KOPT-K1 (cell line): ENCODE data around the gene TLR1.
"Not testable (repeated sequence)": the region's sequence is repeated elsewhere in the genome, so short reads cannot be mapped to it uniquely, and the experiment has no call there.

ENCODE experiments used
- H3K27ac ChIP-seq: fragments of 200-600 bp; sonication (generic); 2 replicates; pipeline ENCODE4 v1.5.1; 2016; ENCODE audit warnings: antibody characterized with exemption, mild to moderate bottlenecking, low read depth, low read length; ENCODE audit not compliant: poor library complexity, severe bottlenecking
- H3K36me3 ChIP-seq: fragments of 200-600 bp; sonication (generic); 2 replicates; pipeline ENCODE4 v1.5.1; 2017; ENCODE audit warnings: antibody characterized with exemption, mild to moderate bottlenecking, low read length, moderate library complexity; ENCODE audit not compliant: insufficient read depth
- H3K9me3 ChIP-seq: fragments of 200-600 bp; sonication (generic); 2 replicates; pipeline ENCODE4 v1.5.1; 2017; ENCODE audit warnings: antibody characterized with exemption, low read length, mild to moderate bottlenecking; ENCODE audit not compliant: insufficient read depth, poor library complexity, severe bottlenecking

The TLR1 gene

DNA sequence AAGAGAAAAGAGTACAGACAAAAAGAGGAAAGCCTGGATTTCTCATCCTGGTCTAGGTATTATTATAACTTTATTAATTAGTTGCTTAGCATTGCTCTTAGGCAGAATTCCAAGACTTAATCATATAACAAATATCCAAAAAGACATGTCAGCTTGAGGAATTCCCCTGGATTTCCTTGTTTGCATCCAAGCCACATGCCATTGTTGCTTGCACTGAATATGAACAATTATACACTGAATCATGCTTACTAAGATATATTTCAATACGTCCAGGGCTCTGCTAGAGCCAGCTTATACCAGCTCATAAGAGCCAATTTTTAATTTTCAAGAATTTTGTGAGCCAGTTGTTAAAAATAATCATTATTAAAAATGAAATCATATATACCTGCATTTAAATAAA is 16.3 kb downstream of the TLR1 start:
- H3K36me3 ChIP-seq, result no peaks in the 10 kb centered on the region
- H3K9me3 ChIP-seq, result no peaks in the 10 kb centered on the region
- H3K27ac ChIP-seq, result no peak overlapping the region

GRCh38 chr4:38787693-38788092 is 16.9 kb downstream of the TLR1 start:
- no peak overlapping the region for H3K27ac ChIP-seq
- no peaks in the 10 kb centered on the region for H3K9me3 ChIP-seq
- no peaks in the 10 kb centered on the region for H3K36me3 ChIP-seq

GRCh38 chr4:38785901-38786402 is 18.6 kb downstream of the TLR1 start:
- no peaks in the 10 kb centered on the region for H3K9me3 ChIP-seq
- no peaks in the 10 kb centered on the region for H3K36me3 ChIP-seq
- no peak overlapping the region for H3K27ac ChIP-seq

GRCh38 chr4:38785041-38785790 is 19.4 kb downstream of the TLR1 start:
- no peaks in the 10 kb centered on the region for H3K9me3 ChIP-seq
- H3K27ac ChIP-seq, result no peak overlapping the region
- H3K36me3 ChIP-seq, result no peaks in the 10 kb centered on the region

GRCh38 chr4:38784141-38784540 is 20.4 kb downstream of the TLR1 start:
- Histone ChIP-seq H3K27ac (no peak overlapping the region), H3K9me3 (no peaks in the 10 kb centered on the region), H3K36me3 (no peaks in the 10 kb centered on the region)

DNA sequence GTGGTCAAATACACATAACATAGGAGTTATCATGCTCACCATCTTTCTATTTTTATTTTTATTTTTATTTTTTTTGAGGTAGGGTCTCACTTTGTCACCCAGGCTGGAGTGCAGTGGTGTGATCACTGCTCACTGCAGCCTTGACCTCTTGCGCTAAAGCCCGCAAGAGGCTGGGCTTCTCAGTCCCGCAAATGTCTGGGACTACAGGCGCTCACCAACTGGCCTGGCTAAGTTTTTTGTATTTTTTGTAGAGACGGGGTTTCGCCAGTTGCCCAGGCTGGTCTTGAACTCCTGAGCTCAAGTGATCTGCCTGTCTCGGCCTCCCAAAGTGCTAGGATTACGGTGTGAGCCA is 21.5 kb downstream of the TLR1 start:
- no peaks in the 10 kb centered on the region for H3K9me3 ChIP-seq
- no peak overlapping the region for H3K27ac ChIP-seq
- H3K36me3 ChIP-seq, result no peaks in the 10 kb centered on the region

- H3K36me3 ChIP-seq, result no peaks in the 10 kb centered on the region
- no peak within 1 kb of the TSS for H3K27ac ChIP-seq
- H3K9me3 ChIP-seq, result no peaks in the 10 kb centered on the region
These were observed 22.0 kb downstream of the TLR1 start, which contains the start of gene TLR10 for GRCh38 chr4:38782452-38783108. TSS of gene TLR10 (minus strand) at chr4:38782990. CDS start at chr4:38775590, 7,400 bp downstream.

DNA sequence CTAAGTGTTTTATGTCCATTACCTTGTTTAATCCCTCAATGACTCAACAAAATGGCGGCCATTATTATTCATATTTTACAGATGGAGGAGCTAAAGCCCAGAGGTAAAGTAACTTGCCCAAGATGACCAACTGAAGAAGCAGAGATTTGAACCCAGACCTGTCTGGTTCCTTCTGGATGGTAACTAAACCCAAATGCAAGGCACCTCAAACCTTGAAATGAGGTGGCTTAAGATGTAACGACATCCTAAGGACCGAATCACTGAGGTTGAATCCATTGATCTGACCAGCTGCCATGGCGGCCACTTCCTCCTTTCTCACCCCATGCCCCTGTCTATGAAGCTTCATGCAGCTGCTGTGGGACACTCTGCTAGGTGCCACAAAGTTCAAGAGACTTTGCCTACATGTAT is 22.7 kb downstream of the TLR1 start:
- no peaks in the 10 kb centered on the region for H3K9me3 ChIP-seq
- no peaks in the 10 kb centered on the region for H3K36me3 ChIP-seq
- H3K27ac ChIP-seq, result no peak overlapping the region

GRCh38 chr4:38780833-38781484 is 23.6 kb downstream of the TLR1 start:
- Histone ChIP-seq H3K36me3 (no peaks in the 10 kb centered on the region), H3K9me3 (no peaks in the 10 kb centered on the region), H3K27ac (no peak overlapping the region)

- no peak overlapping the region for H3K27ac ChIP-seq
- H3K36me3 ChIP-seq, result no peaks in the 10 kb centered on the region
- H3K9me3 ChIP-seq, result no peaks in the 10 kb centered on the region
These were observed 24.8 kb downstream of the TLR1 start for GRCh38 chr4:38779790-38780189.

DNA sequence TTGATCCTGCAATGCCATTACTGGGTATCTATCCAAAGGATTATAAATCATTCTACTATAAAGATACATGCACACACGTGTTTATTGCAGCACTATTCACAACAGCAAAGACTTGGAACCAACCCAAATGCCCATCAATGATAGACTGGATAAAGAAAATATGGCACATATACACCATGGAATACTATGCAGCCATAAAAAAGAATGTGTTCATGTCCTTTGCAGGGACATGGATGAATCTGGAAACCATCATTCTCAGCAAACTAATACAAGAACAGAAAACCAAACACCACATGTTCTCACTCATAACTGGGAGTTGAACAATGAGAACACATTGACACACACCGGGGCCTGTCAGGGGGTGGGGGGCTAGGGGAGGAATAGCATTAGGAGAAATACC is 26.7 kb downstream of the TLR1 start:
- H3K36me3 ChIP-seq, H3K27ac ChIP-seq, H3K9me3 ChIP-seq: not testable (repeated sequence)

DNA sequence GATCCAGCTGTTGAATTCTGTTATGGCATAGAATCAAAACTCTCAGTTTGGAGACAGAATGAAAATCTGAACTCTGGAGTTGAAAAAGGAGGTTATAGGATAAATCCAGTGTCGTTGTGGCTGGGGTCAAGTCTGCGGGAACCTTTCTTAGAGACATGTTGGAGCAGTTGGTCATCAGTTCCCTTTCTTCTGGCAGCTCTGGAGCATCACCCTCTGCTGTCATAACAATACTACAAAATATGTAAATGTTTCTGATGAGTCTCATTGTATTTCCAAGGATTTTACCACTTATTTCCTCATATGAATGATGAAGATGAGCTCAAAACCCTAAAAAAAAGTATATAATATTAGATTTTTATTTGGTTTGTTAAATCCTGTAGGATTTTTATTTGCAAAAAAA is 29.3 kb downstream of the TLR1 start:
- no peaks in the 10 kb centered on the region for H3K36me3 ChIP-seq
- no peak overlapping the region for H3K27ac ChIP-seq
- no peaks in the 10 kb centered on the region for H3K9me3 ChIP-seq

GRCh38 chr4:38774181-38774955 is 30.2 kb downstream of the TLR1 start:
- Histone ChIP-seq H3K27ac (no peak overlapping the region), H3K36me3 (no peaks in the 10 kb centered on the region), H3K9me3 (no peaks in the 10 kb centered on the region)

- not testable (repeated sequence) for H3K27ac ChIP-seq, H3K9me3 ChIP-seq, H3K36me3 ChIP-seq
These were observed 34.3 kb downstream of the TLR1 start for GRCh38 chr4:38770281-38770680.

DNA sequence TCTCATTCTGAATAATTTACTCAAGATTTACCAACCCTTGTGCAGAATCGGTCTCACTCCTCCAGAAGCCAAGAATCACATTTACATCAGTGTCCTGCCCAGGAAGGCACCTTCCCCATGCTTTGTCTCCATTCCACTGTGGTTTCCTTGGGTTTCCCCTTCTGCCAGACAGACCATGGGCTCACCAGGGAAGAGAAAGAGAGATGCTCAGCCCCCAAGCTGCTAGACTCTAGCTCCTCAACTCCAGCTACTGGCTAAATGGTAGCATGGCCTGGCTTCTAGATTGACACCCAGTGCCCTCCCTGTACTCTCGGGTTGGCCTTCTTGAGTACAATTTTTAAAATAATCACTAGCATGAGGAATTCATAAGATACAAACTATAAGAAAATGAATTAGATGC is 34.7 kb downstream of the TLR1 start:
- no peaks in the 10 kb centered on the region for H3K9me3 ChIP-seq
- no peaks in the 10 kb centered on the region for H3K36me3 ChIP-seq
- no peak overlapping the region for H3K27ac ChIP-seq
